Ovary (tissue), 9 donors: ENCODE data around the gene PPRC1. TPM values are rescaled to one million over a fixed set of nuclear protein-coding genes. Genes with fewer than 3 reads are reported as not detected.

ENCODE experiments used
- DNase-seq, 5 donors: peaks; one replicate each; pipeline ENCODE4 v3.0.0-alpha.2; 2019 to 2020
- H3K27ac ChIP-seq, 2 donors: fragments of 200-600 bp; one replicate each; pipeline versions ENCODE4 v1.5.1 to v1.8.0; 2019 to 2022
- H3K27me3 ChIP-seq: fragments of 200-600 bp; one replicate; pipeline ENCODE4 v1.8.0; 2022
- H3K36me3 ChIP-seq: fragments of 200-600 bp; sonication (generic); one replicate; pipeline ENCODE4 v1.5.1; 2019
- H3K4me1 ChIP-seq: one replicate; pipeline ENCODE4 v1.8.1; 2013; ENCODE audit warnings: mild to moderate bottlenecking, moderate library complexity; ENCODE audit not compliant: insufficient read depth
- H3K4me3 ChIP-seq: fragments of 200-600 bp; sonication (generic); one replicate; pipeline ENCODE4 v1.5.1; 2017
- H3K9me3 ChIP-seq, 2 donors: fragments of 200-600 bp in 1 of 2; sonication (generic) in 1 of 2; one replicate each; pipeline versions ENCODE4 v1.5.1 to v1.8.1; 2013 to 2019; ENCODE audit warnings: mild to moderate bottlenecking in 1 of 2, moderate library complexity in 1 of 2
- EP300 ChIP-seq: sonication (generic); formaldehyde crosslinking; IDR thresholded peaks from one replicate; pipeline ENCODE4 v1.6.1; 2017; ENCODE audit warnings: antibody characterized with exemption
- POLR2A ChIP-seq: fragments of 450-650 bp; IDR thresholded peaks from one replicate; pipeline ENCODE4 v1.6.1; 2017; ENCODE audit warnings: antibody characterized with exemption, mild to moderate bottlenecking, moderate library complexity
- WGBS, 3 donors: extraction: QIAGEN DNeasy Blood & Tissue Kit in 1 of 3; methylation state at CpG; one replicate each; pipeline versions ENCODE4 v1.1.5 to v1.1.7; 2013 to 2017; 5-methylcytosine and 5-hydroxymethylcytosine counted together
- intact Hi-C, 4 donors: fragments of 100-400 bp; cut with DNase I; formaldehyde crosslinking; loops; one replicate each; pipeline versions ENCODE4 v1.11.0 to v1.15.1; 2022 to 2023
- polyA plus RNA-seq, 2 donors: library from polyadenylated mRNA; stranded (reverse); fragments of 200-250 nt in 1 of 2; fragments of 350-450 nt in 1 of 2; fragmentation: Illumina TruSeq in 1 of 2; extraction: RNeasy Lipid Tissue Mini Kit (QIAGEN cat#74804) in 1 of 2; gene quantifications; one replicate each; pipeline ENCODE4 v1.2.3, GENCODE V29; 2013 to 2014
- total RNA-seq, 7 donors: library from RNA; depleted of rRNA in 2 of 7; stranded (reverse); fragments of >200 nt in 2 of 7; fragmentation: NEBNext Ultra II Directional in 3 of 7; extraction: Animal tissue kit (Norgen Biotek cat#: 25700) in 3 of 7; gene quantifications; one replicate each; pipeline versions ENCODE4 v1.1.0 to v1.2.4, GENCODE V29; 2016 to 2023
- TF ChIP-seq, protein P1 (sequence below), 3 donors: fragments of 450-650 bp in 2 of 3; fragments of 200-600 bp in 1 of 3; IDR thresholded peaks; one replicate each; pipeline versions ENCODE4 v1.5.1 to v1.8.0; 2016 to 2022; ENCODE audit warnings: antibody characterized with exemption in 3 of 3, mild to moderate bottlenecking in 1 of 3
- donor health status: DM: no; HTN: no; CAD: no; lungs with moderate emphysema.
- donor health status: DM: no; HTN: no; CAD: no.
- donor health status: Bipolar disorder and iron deficiency.
- donor health status: DM: yes; HTN: yes; CAD: no.
- donor health status: DM: no; HTN: no; CAD: no.
- donor health status: DM: yes; HTN: yes; CAD: no.

The PPRC1 gene
- total and polyA plus RNA-seq, 9 donors, result 11.8 to 68.7 (median 35.1) TPM

DNA sequence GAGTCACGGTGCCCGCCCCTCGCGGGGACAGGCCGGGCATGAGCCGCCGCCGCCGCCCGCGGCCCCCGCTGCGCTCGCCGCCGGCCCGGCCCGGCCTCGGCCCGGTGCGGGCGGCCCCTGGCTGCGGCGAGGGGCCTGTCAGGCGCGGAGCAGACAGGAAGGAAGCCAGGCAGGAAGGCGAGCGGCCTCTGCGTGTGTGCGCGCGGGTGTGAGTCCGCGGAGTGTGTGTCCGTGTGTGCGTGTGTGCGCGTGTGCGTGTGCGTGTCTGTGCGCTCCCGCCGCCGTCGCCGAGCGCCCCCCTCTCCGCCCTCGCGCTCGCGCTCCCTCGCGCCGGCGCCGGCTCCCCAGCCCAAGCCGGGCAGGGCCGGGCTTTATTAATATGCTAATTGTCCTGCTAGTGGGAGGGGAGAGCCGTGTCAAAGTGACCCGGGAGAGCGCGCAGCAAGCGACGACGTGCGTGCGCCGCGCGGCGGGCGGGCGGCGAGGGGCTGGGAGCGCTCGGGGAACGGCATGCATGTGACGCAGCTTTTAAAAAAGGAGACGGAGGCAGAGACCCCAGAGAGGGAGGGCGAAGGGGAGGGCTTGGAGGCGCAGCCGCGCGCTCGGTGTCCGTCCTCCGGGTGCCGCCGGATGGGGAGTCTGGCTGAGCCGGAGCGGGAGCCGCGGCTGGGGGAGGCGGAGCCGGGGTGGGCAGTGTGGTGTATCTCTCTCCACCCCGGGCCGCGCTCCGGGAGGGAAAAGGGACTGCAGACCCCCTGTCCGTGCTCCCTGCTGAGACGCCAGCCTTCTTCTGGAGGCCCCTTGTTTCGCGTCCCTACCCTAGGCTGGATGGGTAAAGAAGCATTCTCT lies 12.5 kb upstream of the PPRC1 start, which contains the start of gene LDB1:
Gene LDB1 (minus strand): TSS at position 227 of the 849 bp plus-strand sequence. CDS start 258 bp downstream, outside the sequence.
- intact Hi-C loops, result no loop called here
- DNase-seq, result peak; percentile 73 to 86 (median 80)

GRCh38 chr10:102120991-102121738 lies 11.7 kb upstream of the PPRC1 start:
- TF ChIP-seq, protein P1, sequence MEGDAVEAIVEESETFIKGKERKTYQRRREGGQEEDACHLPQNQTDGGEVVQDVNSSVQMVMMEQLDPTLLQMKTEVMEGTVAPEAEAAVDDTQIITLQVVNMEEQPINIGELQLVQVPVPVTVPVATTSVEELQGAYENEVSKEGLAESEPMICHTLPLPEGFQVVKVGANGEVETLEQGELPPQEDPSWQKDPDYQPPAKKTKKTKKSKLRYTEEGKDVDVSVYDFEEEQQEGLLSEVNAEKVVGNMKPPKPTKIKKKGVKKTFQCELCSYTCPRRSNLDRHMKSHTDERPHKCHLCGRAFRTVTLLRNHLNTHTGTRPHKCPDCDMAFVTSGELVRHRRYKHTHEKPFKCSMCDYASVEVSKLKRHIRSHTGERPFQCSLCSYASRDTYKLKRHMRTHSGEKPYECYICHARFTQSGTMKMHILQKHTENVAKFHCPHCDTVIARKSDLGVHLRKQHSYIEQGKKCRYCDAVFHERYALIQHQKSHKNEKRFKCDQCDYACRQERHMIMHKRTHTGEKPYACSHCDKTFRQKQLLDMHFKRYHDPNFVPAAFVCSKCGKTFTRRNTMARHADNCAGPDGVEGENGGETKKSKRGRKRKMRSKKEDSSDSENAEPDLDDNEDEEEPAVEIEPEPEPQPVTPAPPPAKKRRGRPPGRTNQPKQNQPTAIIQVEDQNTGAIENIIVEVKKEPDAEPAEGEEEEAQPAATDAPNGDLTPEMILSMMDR (IDR thresholded peaks at IDR 0.05), result peak in 1 of 3 donors; percentile 16
- TF ChIP-seq POLR2A (peak; percentile 89), EP300 (peak; percentile 21)
- peaks cover 22% of the 10 kb centered on the region for H3K4me1 ChIP-seq
- H3K4me3 ChIP-seq, result peak overlapping the region; percentile 49
- no peaks in the 10 kb centered on the region for H3K9me3 ChIP-seq
- intact Hi-C loops, result no loop called here
- no peaks in the 10 kb centered on the region for H3K36me3 ChIP-seq
- WGBS, 3 donors, result 1 to 2% (median 1%) methylated on average over 15 of the region's 15 CpGs
- peak overlapping the region; percentile 96 to 99 for H3K27ac ChIP-seq
- peak; percentile 89 to 95 (median 92) for DNase-seq
- H3K27me3 ChIP-seq, result no peaks in the 10 kb centered on the region

More for the DNA sequence above, 12.5 kb upstream of the PPRC1 start, which contains the start of gene LDB1:
- Histone ChIP-seq H3K4me1 (peaks cover 22% of the 10 kb centered on the region), H3K27me3 (no peaks in the 10 kb centered on the region), H3K4me3 (peak within 1 kb of the TSS; percentile 49), H3K36me3 (no peaks in the 10 kb centered on the region), H3K9me3 (no peaks in the 10 kb centered on the region), H3K27ac (peak within 1 kb of the TSS; percentile 96 to 99)
- TF ChIP-seq POLR2A, result peak; percentile 82
- no peak for TF ChIP-seq EP300
- WGBS, 3 donors, result 0 to 1% (median 1%) methylated on average over 70 to 104 of the region's 104 CpGs

DNA sequence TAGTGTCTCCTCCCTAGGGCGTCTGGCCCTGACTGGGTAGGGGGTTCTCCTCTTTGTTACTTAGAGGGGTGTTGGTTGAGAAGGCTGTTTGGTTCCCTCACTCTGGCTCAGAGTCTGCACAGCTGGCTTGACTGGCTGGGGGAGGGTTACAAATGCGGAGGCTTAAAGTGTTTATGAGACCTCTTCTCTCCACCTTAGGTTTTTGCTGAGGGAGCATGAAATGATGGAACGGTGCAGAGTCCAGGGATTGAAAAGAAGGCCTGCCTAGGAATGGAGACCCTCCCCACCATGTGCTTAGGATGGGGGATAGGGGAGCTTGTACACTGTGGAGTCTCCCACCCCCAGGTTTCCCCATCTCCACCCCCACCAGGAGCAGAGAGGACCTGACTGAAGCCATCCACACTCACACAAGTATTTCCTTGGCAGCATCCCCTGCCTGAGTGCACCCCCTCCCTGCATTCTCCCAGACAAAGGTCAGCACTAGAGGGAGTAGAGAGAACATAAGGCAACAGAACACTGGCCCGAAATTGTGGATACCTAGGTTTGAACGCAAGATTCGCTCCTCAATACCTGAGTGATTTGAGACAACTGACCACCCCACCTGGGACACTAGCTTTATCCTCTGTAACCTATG lies 11.0 kb upstream of the PPRC1 start:
- TF ChIP-seq, protein P1 (IDR thresholded peaks at IDR 0.05), result peak in 2 of 3 donors; percentile 54 to 57
- TF ChIP-seq POLR2A, result no peak
- no peak for TF ChIP-seq EP300
- Histone ChIP-seq H3K27ac (peak overlapping the region; percentile 96 to 99), H3K36me3 (no peaks in the 10 kb centered on the region), H3K27me3 (no peaks in the 10 kb centered on the region), H3K4me1 (peaks cover 16% of the 10 kb centered on the region), H3K4me3 (peak overlapping the region; percentile 49), H3K9me3 (no peaks in the 10 kb centered on the region)
- 6 to 23% (median 17%) methylated on average over 6 of the region's 6 CpGs for WGBS, 3 donors
- DNase-seq, result peak; percentile 75 to 81 (median 77)
- intact Hi-C loops, result no loop called here

DNA sequence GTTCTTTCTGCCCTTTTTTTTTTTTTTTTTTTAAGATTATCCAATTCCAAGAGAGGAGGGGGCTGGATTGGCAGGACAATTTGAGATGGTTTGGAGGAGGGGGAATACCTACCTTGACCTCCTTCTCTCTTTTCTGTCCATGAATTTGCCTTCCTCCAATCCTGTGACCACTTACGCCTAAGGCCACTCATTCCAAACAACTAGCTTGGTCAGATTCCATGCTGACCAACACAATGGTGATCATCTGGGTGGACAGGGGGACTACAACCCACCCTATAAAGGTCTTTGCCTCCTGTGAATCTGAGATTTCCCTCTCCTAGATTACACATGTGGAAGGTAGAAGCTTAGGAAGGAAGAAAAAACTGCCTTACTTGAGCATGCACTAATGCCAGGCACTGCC lies 10.4 kb upstream of the PPRC1 start:
- WGBS, 3 donors, result 94 to 100% (median 96%) methylated on average over 1 of the region's 1 CpG
- no peaks in the 10 kb centered on the region for H3K9me3 ChIP-seq
- no peaks in the 10 kb centered on the region for H3K36me3 ChIP-seq
- no peaks in the 10 kb centered on the region for H3K27me3 ChIP-seq
- no peak overlapping the region for H3K4me3 ChIP-seq
- H3K4me1 ChIP-seq, result peaks cover 14% of the 10 kb centered on the region
- no peak for DNase-seq
- TF ChIP-seq, protein P1 (IDR thresholded peaks at IDR 0.05), result no peak
- TF ChIP-seq EP300, result no peak
- no peak for TF ChIP-seq POLR2A
- intact Hi-C loops, result no loop called here
- peak overlapping the region; percentile 96 to 99 for H3K27ac ChIP-seq
